Stimulated activated CD8-positive, alpha-beta memory T cell treated with anti-CD3 and anti-CD28 coated beads, Interleukin-7, amount 100 ng/mL, for 1 hour (primary cell): ENCODE data around the gene DCUN1D4.
"Not testable (repeated sequence)": the region's sequence is repeated elsewhere in the genome, so short reads cannot be mapped to it uniquely, and the experiment has no call there.

ENCODE experiments used
- DNase-seq, 2 donors: peaks; one replicate each; pipeline ENCODE4 v3.0.0-alpha.2; 2020; ENCODE audit warnings: low read depth in 2 of 2

The DCUN1D4 gene

DNA sequence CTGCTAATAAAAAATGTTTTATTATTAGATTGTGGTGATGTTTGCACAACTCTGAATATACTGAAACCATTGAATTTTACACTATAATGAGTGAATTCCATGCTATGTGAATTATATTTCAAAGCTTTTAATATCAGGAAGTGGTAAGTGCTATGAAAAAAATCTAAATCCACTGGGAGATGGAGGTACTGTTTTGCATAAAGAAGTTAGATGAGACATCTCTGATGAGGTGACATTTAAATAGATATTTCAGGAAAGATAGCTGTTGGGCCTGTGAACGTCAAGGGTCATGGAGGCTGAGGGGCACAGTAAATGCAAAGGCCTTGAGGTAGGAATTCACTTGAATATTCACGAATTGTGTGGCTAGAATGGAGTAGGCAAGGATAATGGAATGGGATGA lies 12.3 kb downstream of the DCUN1D4 start:
- no peak for DNase-seq

DNA sequence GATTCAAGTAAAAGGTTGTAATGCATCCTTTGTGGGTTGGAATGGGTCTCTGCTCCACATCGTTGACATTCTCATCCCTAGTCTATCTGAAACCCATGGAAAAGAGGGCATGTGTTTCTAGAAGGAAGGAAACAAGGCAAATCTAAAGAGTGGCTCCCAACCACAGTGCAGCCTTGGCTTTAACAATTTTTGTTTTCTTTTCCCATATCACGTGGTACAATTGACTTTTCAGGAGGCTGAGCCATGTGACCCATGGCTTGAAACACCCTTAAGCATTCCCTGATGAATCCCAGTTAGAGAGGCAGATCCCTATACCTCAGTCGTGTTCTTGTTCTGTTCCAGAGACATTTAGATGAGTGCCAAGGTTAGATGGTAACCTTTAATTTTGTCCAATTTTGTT lies 12.8 kb downstream of the DCUN1D4 start:
- DNase-seq: no peak

DNA sequence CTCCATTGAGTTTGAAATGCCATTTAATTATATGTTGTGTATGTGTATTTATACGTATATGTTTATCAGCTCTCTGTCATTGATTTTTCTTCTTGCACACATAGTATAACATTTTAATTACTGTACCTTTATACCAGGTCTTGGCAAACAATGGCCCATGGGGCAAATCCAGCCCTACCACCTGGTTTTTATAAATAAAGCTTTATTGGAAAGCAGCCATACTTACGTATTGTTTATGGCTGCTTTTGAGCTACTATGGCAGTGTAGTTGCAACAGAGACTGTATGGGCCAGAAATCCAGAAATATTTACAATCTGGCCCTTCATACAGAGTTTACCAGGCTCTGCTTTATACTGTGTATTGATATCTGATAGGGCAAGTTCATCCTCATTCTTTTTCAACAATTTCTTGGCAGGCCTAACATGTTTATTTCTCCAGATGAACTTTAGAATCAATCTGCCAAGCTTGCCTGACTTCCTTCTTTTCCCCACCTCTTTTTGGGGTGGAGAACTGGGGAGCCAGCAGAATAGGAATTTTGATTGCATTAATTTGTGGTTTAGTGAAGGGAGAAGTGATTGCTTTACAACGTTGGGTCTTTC lies 15.8 kb downstream of the DCUN1D4 start:
- no peak for DNase-seq

DNA sequence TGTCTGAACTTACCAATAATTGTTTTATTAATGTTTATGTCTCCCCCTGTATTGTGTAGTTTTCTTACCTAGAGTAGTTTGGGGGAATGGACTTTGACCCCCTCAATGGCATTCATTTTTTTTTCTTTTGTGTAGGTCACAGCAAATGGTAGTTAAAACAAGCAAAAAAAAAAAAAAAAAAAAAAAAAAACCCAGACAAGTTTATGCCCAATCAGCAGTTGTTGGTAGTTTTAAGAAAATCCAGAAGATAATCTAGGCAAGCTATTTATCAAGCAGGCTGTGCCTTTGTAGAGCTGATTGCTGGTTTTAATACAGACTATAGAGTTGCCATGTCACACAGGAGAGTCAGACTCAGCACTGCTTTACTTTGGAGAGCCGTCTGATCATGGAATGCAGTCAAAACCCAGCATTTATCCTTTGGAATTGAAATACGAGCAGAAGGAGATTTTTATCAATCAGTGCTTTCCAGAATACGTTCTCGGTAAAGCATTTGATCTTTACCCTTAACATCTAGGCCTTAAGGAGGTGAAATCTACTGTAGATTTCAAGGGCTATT lies 16.6 kb downstream of the DCUN1D4 start:
- DNase-seq: no peak

- no peak for DNase-seq
Measured at GRCh38 chr4:51862199-51862598, 19.2 kb downstream of the DCUN1D4 start.

DNA sequence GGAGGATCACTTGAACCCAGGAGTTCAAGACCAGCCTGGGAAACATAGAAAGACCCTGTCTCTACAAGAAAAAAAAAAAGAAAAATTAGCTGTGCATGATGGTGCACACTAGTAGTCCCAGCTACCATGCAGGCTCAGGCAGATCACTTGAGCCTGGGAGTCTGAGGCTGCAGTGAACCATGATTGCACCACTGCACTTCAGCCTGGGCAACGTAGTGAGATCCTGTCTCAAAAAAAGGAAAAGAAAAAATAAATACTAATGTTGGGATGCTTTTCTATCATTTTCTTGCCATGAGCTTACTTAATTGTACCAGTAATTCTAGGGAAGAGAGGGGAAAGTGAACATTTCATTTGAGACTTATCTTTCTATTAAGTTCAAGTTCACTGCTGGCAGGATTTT lies 19.8 kb downstream of the DCUN1D4 start:
- DNase-seq: no peak

GRCh38 chr4:51865717-51866116 lies 22.8 kb downstream of the DCUN1D4 start:
- no peak for DNase-seq

DNA sequence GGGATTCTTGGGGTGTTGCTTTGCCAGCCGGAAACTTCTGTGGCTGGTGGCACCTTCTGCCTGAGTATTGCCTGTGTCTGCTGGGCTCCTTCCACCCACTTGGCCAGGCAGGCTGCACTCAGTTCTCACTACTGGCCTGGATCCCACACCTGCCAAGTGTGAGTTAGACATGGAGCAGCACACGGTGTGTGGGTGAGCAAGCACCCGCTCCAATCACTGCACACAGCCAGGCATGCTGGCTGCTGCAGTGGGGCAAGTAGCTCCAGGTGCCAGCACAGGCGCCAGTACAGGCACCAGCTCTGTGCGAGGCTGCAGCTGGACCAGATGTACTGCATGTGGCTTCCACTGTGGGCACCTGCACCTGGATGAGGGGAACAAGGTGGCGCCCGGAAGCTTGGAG lies 23.9 kb downstream of the DCUN1D4 start:
- DNase-seq: no peak

DNA sequence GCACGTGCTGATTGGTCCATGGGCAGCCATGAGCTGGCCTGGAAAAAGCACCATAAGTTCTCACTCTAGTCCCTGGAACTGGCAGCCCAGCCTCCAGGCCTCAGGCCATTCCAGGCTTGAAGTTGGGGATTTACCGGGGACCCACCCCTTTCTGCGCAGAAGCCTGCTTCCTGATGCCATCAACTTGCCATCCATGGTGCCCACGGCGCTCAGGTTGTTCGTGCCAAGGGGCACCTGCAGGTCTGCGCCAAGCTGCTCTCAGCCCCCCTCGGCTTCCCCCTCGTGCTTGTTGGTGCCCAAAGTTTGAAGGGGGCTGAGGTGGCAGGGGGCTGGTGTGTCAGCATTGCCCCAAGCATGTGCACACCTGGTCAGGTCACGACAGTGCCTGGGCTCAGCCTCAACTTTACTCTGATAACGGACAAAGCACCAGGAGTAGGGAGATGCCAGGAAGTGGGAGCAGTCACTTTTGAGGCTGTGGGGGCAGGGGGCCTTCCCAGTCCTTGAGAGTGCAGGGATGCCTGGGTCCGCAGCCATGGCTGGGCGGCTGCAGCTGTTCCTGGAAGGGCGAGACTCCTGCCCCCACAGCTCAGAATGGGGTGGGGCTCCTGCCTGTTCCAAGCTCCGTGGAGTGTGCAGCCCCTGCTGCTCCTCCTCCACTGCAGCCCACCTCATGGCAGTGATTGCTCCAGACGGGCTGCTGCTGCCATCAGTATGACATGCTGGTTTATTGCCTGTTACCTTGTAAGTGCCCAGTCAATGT lies 24.9 kb downstream of the DCUN1D4 start:
- no peak for DNase-seq

- DNase-seq: no peak
Measured at GRCh38 chr4:51868449-51868847, 25.5 kb downstream of the DCUN1D4 start.

DNA sequence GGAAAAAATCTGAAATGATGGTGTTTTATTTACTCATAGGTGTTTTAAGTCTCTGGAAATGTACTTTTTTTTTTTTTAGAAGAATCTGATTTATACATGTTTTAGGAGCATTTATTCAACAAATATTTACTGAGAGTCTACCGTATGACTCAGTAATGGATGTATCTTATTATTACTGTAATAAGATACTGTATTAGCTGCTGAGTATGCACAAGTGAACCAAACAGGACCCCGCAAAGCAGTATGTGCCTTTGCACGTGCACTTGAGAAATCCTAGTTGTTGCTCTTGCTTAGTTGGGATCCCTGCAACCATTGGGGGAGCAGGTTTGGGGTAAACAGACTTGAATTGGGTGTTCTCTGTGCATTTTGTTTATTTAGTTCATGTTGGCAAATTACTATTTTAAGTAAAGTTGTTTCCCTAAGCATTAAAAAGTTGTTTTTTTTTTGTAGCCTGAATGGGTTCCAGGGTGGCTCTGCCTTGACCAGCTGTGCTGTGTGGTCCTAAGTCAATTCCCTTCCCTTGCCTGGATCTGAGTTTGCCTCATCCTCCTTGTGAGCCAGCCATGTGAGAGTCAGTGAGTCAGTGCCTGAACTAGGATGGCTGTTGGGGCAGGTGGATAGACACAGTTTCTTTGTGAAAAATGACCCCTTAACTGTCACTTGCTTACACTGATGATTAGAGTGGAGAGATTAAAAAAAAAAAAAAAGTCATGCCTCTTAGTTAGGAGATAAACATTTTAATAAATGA lies 27.7 kb downstream of the DCUN1D4 start:
- no peak for DNase-seq

DNA sequence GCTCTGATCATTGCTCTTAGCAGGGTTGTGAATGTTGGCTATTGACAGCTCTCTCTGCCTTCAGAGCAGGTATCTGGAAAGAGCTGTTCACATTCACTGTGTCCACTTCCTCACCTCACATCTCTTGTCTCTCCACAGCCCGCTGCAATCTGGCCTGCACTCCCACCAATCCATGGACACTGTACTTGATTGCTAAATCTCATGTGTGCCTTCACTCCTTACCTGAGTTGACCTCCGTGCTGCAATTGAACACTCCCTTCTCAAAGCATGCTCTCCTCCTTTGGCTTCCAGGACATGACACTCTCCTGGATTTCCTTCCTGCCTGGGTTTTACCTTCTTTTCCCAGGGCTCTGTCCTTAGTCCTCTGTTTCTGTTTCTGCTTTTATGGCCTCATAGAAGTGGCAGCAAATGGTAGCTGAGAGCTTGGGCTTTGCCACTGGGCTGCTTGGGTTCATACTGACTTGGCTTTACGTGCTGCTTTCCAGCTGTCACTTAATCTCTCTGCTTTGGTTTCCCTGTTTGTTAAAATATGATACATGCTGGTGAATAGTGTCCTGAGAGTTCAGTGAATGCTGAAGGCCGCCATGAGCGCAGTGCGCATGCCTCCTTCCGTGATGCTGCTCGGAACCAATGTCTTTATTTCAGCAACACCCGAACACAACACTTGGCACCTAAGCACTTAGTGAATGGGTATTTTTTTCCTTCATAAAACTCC lies 29.5 kb downstream of the DCUN1D4 start:
- no peak for DNase-seq

GRCh38 chr4:51874551-51874950 lies 31.6 kb downstream of the DCUN1D4 start:
- DNase-seq: no peak

DNA sequence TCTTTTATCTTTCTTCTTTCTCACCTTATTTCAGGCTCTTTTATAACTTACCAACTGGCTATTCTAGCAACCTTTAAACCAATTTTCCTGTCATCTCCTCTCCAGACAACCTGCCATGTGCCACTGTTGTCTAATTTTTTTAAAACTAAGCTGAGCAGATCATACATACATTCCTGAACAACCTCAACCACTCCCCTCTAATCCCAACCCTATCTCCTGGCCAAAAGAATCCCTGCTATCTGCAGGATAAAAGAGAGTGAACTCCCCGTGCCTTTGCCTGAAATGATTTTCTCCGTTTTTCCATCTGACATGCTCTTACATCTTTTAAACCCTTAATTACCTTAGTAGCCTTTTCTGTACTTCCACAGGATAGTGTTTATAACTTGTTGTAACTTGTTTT lies 35.5 kb downstream of the DCUN1D4 start:
- no peak for DNase-seq

DNA sequence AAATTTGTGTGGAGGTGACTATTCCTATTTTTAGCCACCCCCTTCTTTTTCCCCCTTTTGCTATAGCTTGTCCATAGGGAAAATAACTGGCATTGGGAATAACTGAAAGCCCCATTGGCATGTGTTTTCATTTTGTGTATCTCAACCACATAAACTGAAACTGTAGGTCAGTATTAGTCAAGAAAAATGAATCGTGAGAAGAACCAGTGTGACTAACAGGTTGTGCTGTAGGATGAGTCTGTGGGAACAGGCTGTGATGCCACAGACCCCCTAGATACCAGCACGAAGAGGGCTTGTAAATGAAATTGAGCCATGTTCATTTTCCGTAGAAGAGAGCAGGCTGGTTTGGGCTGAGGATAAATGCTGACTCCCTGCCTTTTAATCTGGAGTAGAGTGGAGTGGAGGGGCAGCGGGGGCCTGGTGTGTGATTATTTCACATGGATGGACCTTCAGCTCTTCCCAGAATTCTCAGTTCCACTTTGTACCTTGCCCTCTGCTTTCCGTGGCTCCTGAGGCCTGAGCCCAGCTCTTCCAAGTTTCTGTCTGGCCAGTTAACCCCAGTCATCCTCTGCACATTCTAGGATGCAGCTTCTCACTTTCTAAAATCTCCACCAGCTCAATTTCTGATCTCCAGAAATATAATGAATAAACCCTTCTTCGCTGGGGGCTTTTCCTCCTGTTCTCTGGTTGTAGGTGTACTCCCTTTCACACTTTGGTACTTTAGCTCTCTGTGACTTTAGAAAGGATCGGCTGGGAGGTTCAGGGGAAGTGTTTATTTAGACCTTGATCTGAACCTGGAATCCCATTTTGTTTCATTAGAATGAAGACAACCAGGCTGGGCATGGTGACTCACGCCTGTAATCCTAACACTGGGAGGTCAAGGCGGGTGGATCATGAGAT lies 37.3 kb downstream of the DCUN1D4 start:
- no peak for DNase-seq

GRCh38 chr4:51884055-51884454 lies 41.1 kb downstream of the DCUN1D4 start:
- DNase-seq: no peak

- no peak for DNase-seq
Measured at GRCh38 chr4:51884606-51885005, 41.7 kb downstream of the DCUN1D4 start.

DNA sequence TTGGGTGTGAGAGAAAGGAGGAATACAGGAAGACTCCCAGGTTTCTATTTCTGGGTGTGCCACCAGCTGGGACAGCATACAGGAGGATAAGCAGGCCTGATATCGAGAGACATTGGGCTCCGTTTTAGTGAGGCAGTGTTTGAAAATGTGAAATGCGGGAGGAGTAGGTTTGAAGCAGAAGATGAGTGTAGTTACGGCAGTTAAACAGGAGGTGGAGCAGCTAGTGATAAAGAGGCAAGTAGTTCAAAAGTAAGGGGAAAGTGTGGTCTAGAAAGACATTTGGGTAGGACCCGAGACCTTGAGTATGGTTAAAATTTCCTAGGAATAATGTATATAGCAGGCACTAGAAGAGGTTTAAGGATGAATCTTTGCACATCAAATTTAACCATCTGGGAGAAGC lies 42.4 kb downstream of the DCUN1D4 start:
- no peak for DNase-seq

DNA sequence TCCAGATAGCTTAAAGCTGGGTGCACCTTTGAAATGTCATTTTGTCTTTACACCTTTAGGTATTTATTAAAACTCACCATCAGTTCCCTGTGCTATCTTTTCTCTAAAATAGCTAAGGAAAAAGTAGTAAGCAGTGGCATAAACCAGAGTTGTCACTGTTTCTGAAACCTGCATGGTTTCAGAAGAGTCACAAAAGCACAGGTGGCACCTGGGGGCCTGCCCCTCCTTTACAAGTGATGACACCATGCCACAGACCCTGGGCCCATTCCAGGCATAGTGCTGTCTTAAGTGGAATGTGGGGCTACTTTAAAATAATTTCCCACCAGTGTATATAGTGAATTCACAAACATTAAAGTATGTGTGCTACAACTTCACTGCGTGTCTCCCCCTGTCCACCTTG lies 47.8 kb downstream of the DCUN1D4 start:
- DNase-seq: no peak

- not testable (repeated sequence) for DNase-seq
Measured at GRCh38 chr4:51893402-51893801, 50.4 kb downstream of the DCUN1D4 start.

DNA sequence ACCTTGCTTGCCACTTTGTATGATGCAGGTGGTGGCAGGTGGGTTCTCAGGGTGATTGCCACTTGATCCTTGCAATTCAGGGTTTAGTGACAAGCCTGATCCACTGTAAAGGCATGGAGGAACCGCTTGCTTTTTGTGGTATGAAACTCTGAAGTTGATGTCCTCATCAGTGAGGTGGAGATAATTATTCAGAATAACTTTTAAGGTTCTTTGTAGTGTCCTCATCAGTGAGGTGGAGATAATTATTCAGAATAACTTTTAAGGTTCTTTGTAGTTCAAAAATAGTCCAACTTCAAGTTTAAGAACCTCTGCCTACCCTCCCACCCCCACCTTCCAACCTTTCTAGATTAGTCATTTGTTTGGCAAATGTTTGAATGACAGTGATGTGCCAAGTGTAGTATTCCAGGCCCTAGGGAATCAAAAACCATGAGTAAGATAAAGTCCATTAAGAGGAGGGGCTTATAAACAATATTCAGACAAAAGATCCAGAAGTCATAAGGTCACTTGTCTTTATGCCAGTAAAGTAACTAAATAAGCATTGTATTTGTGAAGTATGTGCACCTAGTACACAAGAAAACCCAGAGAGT lies 51.2 kb downstream of the DCUN1D4 start:
- DNase-seq: no peak
